Measurements from ENCODE around the gene COLEC12. TPM values are rescaled to one million over a fixed set of nuclear protein-coding genes. Genes with fewer than 3 reads are reported as not detected.
"Not testable (repeated sequence)": the region's sequence is repeated elsewhere in the genome, so short reads cannot be mapped to it uniquely, and the experiment has no call there.

The COLEC12 gene
- total and polyA plus RNA-seq, 7 experiments from 2014 or later = 0.12 to 0.35 (median 0.19) TPM; not detected in 4

GRCh38 chr18:302097-302496 is 198.4 kb downstream of the COLEC12 start:
- ChIA-PET CTCF (no interaction called here), POLR2A (no interaction called here)
- H3K36me3 Mint-ChIP-seq = no peaks in the 10 kb centered on the region
- no peaks in the 10 kb centered on the region for H3K36me3 ChIP-seq (ENCODE audit: control insufficient read depth in 2 of 3, insufficient read depth in 3 of 3, low read length in 3 of 3)
- H3K9me3 Mint-ChIP-seq = peaks cover 0 to 5% (median 0%) of the 10 kb centered on the region in 11 donors
- H3K4me1 ChIP-seq (ENCODE audit: control insufficient read depth in 2 of 2, insufficient read depth in 2 of 2, low read length in 2 of 2) = no peaks in the 10 kb centered on the region
- peaks cover 0 to 3% of the 10 kb centered on the region in 2 donors for H3K27me3 ChIP-seq (ENCODE audit: control insufficient read depth in 2 of 2, insufficient read depth in 2 of 2, low read length in 2 of 2)
- no peak overlapping the region for H3K27ac ChIP-seq (ENCODE audit: low read depth, low read length)
- DNase-seq (no peak), ATAC-seq (no peak)
- no peak overlapping the region for H3K4me3 Mint-ChIP-seq
- intact Hi-C loops (cut with micrococcal nuclease) = no loop called here
- no peaks in the 10 kb centered on the region for H3K9me3 ChIP-seq (ENCODE audit: control insufficient read depth in 2 of 3, low read length in 3 of 3)
- no peak overlapping the region for H3K27ac Mint-ChIP-seq
- no peaks in the 10 kb centered on the region for H3K4me1 Mint-ChIP-seq
- peaks cover 2 to 26% (median 9%) of the 10 kb centered on the region in 5 donors for H3K27me3 Mint-ChIP-seq
- H3K4me3 ChIP-seq (ENCODE audit: low read length) = no peak overlapping the region

GRCh38 chr18:297936-298335 is 202.6 kb downstream of the COLEC12 start:
- no peaks in the 10 kb centered on the region for H3K4me1 ChIP-seq (ENCODE audit: control insufficient read depth in 2 of 2, insufficient read depth in 2 of 2, low read length in 2 of 2)
- intact Hi-C loops (cut with micrococcal nuclease) = no loop called here
- no peaks in the 10 kb centered on the region for H3K36me3 ChIP-seq (ENCODE audit: control insufficient read depth in 2 of 3, insufficient read depth in 3 of 3, low read length in 3 of 3)
- no peaks in the 10 kb centered on the region for H3K36me3 Mint-ChIP-seq
- H3K4me1 Mint-ChIP-seq = no peaks in the 10 kb centered on the region
- H3K27me3 ChIP-seq (ENCODE audit: control insufficient read depth in 2 of 2, insufficient read depth in 2 of 2, low read length in 2 of 2) = no peaks in the 10 kb centered on the region
- H3K4me3 ChIP-seq (ENCODE audit: low read length) = no peak overlapping the region
- ATAC-seq = no peak
- no peak overlapping the region for H3K27ac Mint-ChIP-seq
- H3K9me3 Mint-ChIP-seq = peaks cover 0 to 5% (median 0%) of the 10 kb centered on the region in 11 donors
- no peak for DNase-seq
- CTCF ChIA-PET = no interaction called here
- H3K4me3 Mint-ChIP-seq = no peak overlapping the region
- peaks cover 0 to 11% (median 4%) of the 10 kb centered on the region in 5 donors for H3K27me3 Mint-ChIP-seq
- POLR2A ChIA-PET = no interaction called here
- H3K9me3 ChIP-seq (ENCODE audit: control insufficient read depth in 2 of 3, low read length in 3 of 3) = no peaks in the 10 kb centered on the region
- no peak overlapping the region for H3K27ac ChIP-seq (ENCODE audit: low read depth, low read length)

GRCh38 chr18:295756-296490 is 204.6 kb downstream of the COLEC12 start:
- H3K27ac ChIP-seq (ENCODE audit: low read depth, low read length) = no peak overlapping the region
- no peak overlapping the region for H3K4me3 ChIP-seq (ENCODE audit: low read length)
- intact Hi-C loops (cut with micrococcal nuclease) = no loop called here
- no peaks in the 10 kb centered on the region for H3K36me3 ChIP-seq (ENCODE audit: control insufficient read depth in 2 of 3, insufficient read depth in 3 of 3, low read length in 3 of 3)
- no peaks in the 10 kb centered on the region for H3K27me3 ChIP-seq (ENCODE audit: control insufficient read depth in 2 of 2, insufficient read depth in 2 of 2, low read length in 2 of 2)
- Mint-ChIP-seq H3K4me1 (no peaks in the 10 kb centered on the region), H3K27me3 (peaks cover 0 to 13% (median 7%) of the 10 kb centered on the region in 5 donors), H3K4me3 (no peak overlapping the region), H3K9me3 (peaks cover 0 to 5% (median 0%) of the 10 kb centered on the region in 11 donors), H3K36me3 (no peaks in the 10 kb centered on the region), H3K27ac (no peak overlapping the region)
- ChIA-PET CTCF (no interaction called here), POLR2A (no interaction called here)
- no peaks in the 10 kb centered on the region for H3K9me3 ChIP-seq (ENCODE audit: control insufficient read depth in 2 of 3, low read length in 3 of 3)
- DNase-seq (no peak), ATAC-seq (no peak)
- H3K4me1 ChIP-seq (ENCODE audit: control insufficient read depth in 2 of 2, insufficient read depth in 2 of 2, low read length in 2 of 2) = no peaks in the 10 kb centered on the region

- Histone ChIP-seq H3K4me1 (ENCODE audit: control insufficient read depth in 2 of 2, insufficient read depth in 2 of 2, low read length in 2 of 2) (no peaks in the 10 kb centered on the region), H3K4me3 (ENCODE audit: low read length) (no peak overlapping the region), H3K36me3 (ENCODE audit: control insufficient read depth in 2 of 3, insufficient read depth in 3 of 3, low read length in 3 of 3) (no peaks in the 10 kb centered on the region), H3K9me3 (ENCODE audit: control insufficient read depth in 2 of 3, low read length in 3 of 3) (no peaks in the 10 kb centered on the region), H3K27me3 (ENCODE audit: control insufficient read depth in 2 of 2, insufficient read depth in 2 of 2, low read length in 2 of 2) (no peaks in the 10 kb centered on the region), H3K27ac (ENCODE audit: low read depth, low read length) (no peak overlapping the region)
- H3K27me3 Mint-ChIP-seq = peaks cover 0 to 14% (median 7%) of the 10 kb centered on the region in 5 donors
- no peak overlapping the region for H3K4me3 Mint-ChIP-seq
- intact Hi-C loops (cut with micrococcal nuclease) = no loop called here
- CTCF ChIA-PET = no interaction called here
- H3K9me3 Mint-ChIP-seq = peaks cover 0 to 5% (median 0%) of the 10 kb centered on the region in 11 donors
- no peaks in the 10 kb centered on the region for H3K4me1 Mint-ChIP-seq
- POLR2A ChIA-PET = no interaction called here
- H3K36me3 Mint-ChIP-seq = no peaks in the 10 kb centered on the region
- ATAC-seq (no peak), DNase-seq (no peak)
- H3K27ac Mint-ChIP-seq = no peak overlapping the region
These were observed 205.9 kb downstream of the COLEC12 start for GRCh38 chr18:294566-294965.

- no peaks in the 10 kb centered on the region for H3K27me3 ChIP-seq (ENCODE audit: control insufficient read depth in 2 of 2, insufficient read depth in 2 of 2, low read length in 2 of 2)
- ChIA-PET CTCF (no interaction called here), POLR2A (no interaction called here)
- peaks cover 0 to 14% (median 13%) of the 10 kb centered on the region in 5 donors for H3K27me3 Mint-ChIP-seq
- H3K4me3 Mint-ChIP-seq = no peak overlapping the region
- peaks cover 0 to 5% (median 0%) of the 10 kb centered on the region in 11 donors for H3K9me3 Mint-ChIP-seq
- H3K4me3 ChIP-seq (ENCODE audit: low read length) = no peak overlapping the region
- no peaks in the 10 kb centered on the region for H3K4me1 Mint-ChIP-seq
- no peak for ATAC-seq
- H3K9me3 ChIP-seq (ENCODE audit: control insufficient read depth in 2 of 3, low read length in 3 of 3) = no peaks in the 10 kb centered on the region
- H3K36me3 ChIP-seq (ENCODE audit: control insufficient read depth in 2 of 3, insufficient read depth in 3 of 3, low read length in 3 of 3) = no peaks in the 10 kb centered on the region
- intact Hi-C loops (cut with micrococcal nuclease) = no loop called here
- no peaks in the 10 kb centered on the region for H3K36me3 Mint-ChIP-seq
- no peak overlapping the region for H3K27ac ChIP-seq (ENCODE audit: low read depth, low read length)
- no peaks in the 10 kb centered on the region for H3K4me1 ChIP-seq (ENCODE audit: control insufficient read depth in 2 of 2, insufficient read depth in 2 of 2, low read length in 2 of 2)
- DNase-seq = no peak
- H3K27ac Mint-ChIP-seq = no peak overlapping the region
These were observed 207.0 kb downstream of the COLEC12 start for GRCh38 chr18:293536-293935.

- Histone ChIP-seq H3K27ac (ENCODE audit: low read depth, low read length) (no peak overlapping the region), H3K9me3 (ENCODE audit: control insufficient read depth in 2 of 3, low read length in 3 of 3) (no peaks in the 10 kb centered on the region), H3K36me3 (ENCODE audit: control insufficient read depth in 2 of 3, insufficient read depth in 3 of 3, low read length in 3 of 3) (no peaks in the 10 kb centered on the region), H3K4me1 (ENCODE audit: control insufficient read depth in 2 of 2, insufficient read depth in 2 of 2, low read length in 2 of 2) (no peaks in the 10 kb centered on the region), H3K4me3 (ENCODE audit: low read length) (no peak overlapping the region), H3K27me3 (ENCODE audit: control insufficient read depth in 2 of 2, insufficient read depth in 2 of 2, low read length in 2 of 2) (no peaks in the 10 kb centered on the region)
- ATAC-seq = no peak
- Mint-ChIP-seq H3K4me3 (no peak overlapping the region), H3K27ac (no peak overlapping the region), H3K27me3 (peaks cover 0 to 14% (median 13%) of the 10 kb centered on the region in 5 donors), H3K4me1 (no peaks in the 10 kb centered on the region), H3K9me3 (peaks cover 0 to 5% (median 0%) of the 10 kb centered on the region in 11 donors), H3K36me3 (no peaks in the 10 kb centered on the region)
- intact Hi-C loops (cut with micrococcal nuclease) = no loop called here
- CTCF ChIA-PET = no interaction called here
- DNase-seq = no peak
- POLR2A ChIA-PET = no interaction called here
These were observed 208.2 kb downstream of the COLEC12 start for GRCh38 chr18:292271-292670.

GRCh38 chr18:289970-290369 is 210.5 kb downstream of the COLEC12 start:
- H3K4me3 Mint-ChIP-seq; H3K36me3 Mint-ChIP-seq; POLR2A ChIA-PET; H3K27me3 ChIP-seq (ENCODE audit: control insufficient read depth in 2 of 2, insufficient read depth in 2 of 2, low read length in 2 of 2); H3K4me3 ChIP-seq (ENCODE audit: low read length); H3K4me1 Mint-ChIP-seq; H3K36me3 ChIP-seq (ENCODE audit: control insufficient read depth in 2 of 3, insufficient read depth in 3 of 3, low read length in 3 of 3); H3K27ac Mint-ChIP-seq; H3K9me3 ChIP-seq (ENCODE audit: control insufficient read depth in 2 of 3, low read length in 3 of 3); H3K4me1 ChIP-seq (ENCODE audit: control insufficient read depth in 2 of 2, insufficient read depth in 2 of 2, low read length in 2 of 2); intact Hi-C loops (cut with micrococcal nuclease); H3K9me3 Mint-ChIP-seq; H3K27ac ChIP-seq (ENCODE audit: low read depth, low read length); ATAC-seq; CTCF ChIA-PET; DNase-seq: not testable (repeated sequence)
- H3K27me3 Mint-ChIP-seq = peaks cover 0 to 19% (median 12%) of the 10 kb centered on the region in 5 donors

Measured in naive thymus-derived CD4-positive, alpha-beta T cell (primary cell).